Right lobe of liver (tissue), 4 donors: ENCODE results near the gene TRAF4.

ENCODE experiments used
- POLR2A ChIP-seq: fragments of 450-650 bp; IDR thresholded peaks from one replicate; pipeline ENCODE4 v1.6.1; 2017; ENCODE audit warnings: antibody characterized with exemption, mild to moderate bottlenecking
- TF ChIP-seq, protein P1 (sequence below), 4 donors: fragments of 200-600 bp in 3 of 4; fragments of 450-650 bp in 1 of 4; IDR thresholded peaks; one replicate each; pipeline versions ENCODE4 v1.5.1 to v1.8.0; 2016 to 2022; ENCODE audit warnings: antibody characterized with exemption in 4 of 4, mild to moderate bottlenecking in 2 of 4
- donor health status: DM: no; HTN: no; CAD: no.
- donor health status: DM: no; HTN: no; CAD: no.
- donor health status: DM: no; HTN: yes; CAD: no.

GRCh38 chr17:28720247-28720996 is 23.4 kb upstream of the TRAF4 start:
- TF ChIP-seq, protein P1, sequence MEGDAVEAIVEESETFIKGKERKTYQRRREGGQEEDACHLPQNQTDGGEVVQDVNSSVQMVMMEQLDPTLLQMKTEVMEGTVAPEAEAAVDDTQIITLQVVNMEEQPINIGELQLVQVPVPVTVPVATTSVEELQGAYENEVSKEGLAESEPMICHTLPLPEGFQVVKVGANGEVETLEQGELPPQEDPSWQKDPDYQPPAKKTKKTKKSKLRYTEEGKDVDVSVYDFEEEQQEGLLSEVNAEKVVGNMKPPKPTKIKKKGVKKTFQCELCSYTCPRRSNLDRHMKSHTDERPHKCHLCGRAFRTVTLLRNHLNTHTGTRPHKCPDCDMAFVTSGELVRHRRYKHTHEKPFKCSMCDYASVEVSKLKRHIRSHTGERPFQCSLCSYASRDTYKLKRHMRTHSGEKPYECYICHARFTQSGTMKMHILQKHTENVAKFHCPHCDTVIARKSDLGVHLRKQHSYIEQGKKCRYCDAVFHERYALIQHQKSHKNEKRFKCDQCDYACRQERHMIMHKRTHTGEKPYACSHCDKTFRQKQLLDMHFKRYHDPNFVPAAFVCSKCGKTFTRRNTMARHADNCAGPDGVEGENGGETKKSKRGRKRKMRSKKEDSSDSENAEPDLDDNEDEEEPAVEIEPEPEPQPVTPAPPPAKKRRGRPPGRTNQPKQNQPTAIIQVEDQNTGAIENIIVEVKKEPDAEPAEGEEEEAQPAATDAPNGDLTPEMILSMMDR (IDR thresholded peaks at IDR 0.05) = no peak
- no peak for TF ChIP-seq POLR2A
